Measurements from ENCODE around the gene SRRM3.

The SRRM3 gene

GRCh38 chr7:76233538-76234281 is 32.0 kb downstream of the SRRM3 start:
- Histone ChIP-seq H3K27ac (replicated peaks; ENCODE audit: low read length) (no peak overlapping the region), H2BK12ac (ENCODE audit: low read length) (peak overlapping the region; percentile 51)
- DNase-seq (ENCODE audit: low spot score): no peak

GRCh38 chr7:76234282-76234584 is 32.5 kb downstream of the SRRM3 start:
- Histone ChIP-seq H2BK5ac (ENCODE audit: low read length) (no peak overlapping the region), H3K27ac (replicated peaks; ENCODE audit: low read length) (no peak overlapping the region), H3K23ac (ENCODE audit: low read depth, low read length, poor library complexity) (no peak overlapping the region), H3K4me3 (ENCODE audit: low read length in 2 of 2) (no peak overlapping the region), H3K4ac (ENCODE audit: low read length) (peak overlapping the region; percentile 1), H3K18ac (ENCODE audit: low read length) (peak overlapping the region; percentile 96), H3K4me2 (ENCODE audit: insufficient read depth, low read length, poor library complexity, severe bottlenecking) (no peak overlapping the region), H3K14ac (ENCODE audit: low read length) (no peak overlapping the region), H3K36me3 (replicated peaks in 1 of 2; ENCODE audit: control insufficient read depth in 2 of 2, insufficient read depth in 2 of 2, low read length in 2 of 2) (no peaks in the 10 kb centered on the region), H4K8ac (ENCODE audit: low read depth, low read length) (no peak overlapping the region), H2AFZ (ENCODE audit: low read length) (peak overlapping the region; percentile 2), H2BK15ac (ENCODE audit: low read length) (peak overlapping the region; percentile 96), H4K91ac (ENCODE audit: low read depth, low read length, poor library complexity) (no peak overlapping the region), H2BK120ac (ENCODE audit: low read depth, low read length) (no peak overlapping the region), H3K79me1 (ENCODE audit: low read depth, low read length) (no peaks in the 10 kb centered on the region), H3K9me3 (replicated peaks in 1 of 2; ENCODE audit: control insufficient read depth in 2 of 2, insufficient read depth in 1 of 2, low read depth in 1 of 2, low read length in 2 of 2) (no peaks in the 10 kb centered on the region), H3K9ac (ENCODE audit: low read depth, low read length, poor library complexity) (no peak overlapping the region), H2AK5ac (ENCODE audit: low read depth, low read length) (peak overlapping the region; percentile 97), H3K27me3 (ENCODE audit: control insufficient read depth in 3 of 3, insufficient read depth in 3 of 3, low read depth in 1 of 3, low read length in 3 of 3) (peaks cover 0 to 6% (median 0%) of the 10 kb centered on the region in 3 experiments), H3K4me1 (ENCODE audit: control insufficient read depth in 2 of 2, insufficient read depth in 1 of 2, low read depth in 1 of 2, low read length in 2 of 2) (peaks cover 22 to 28% of the 10 kb centered on the region in 2 donors), H2BK12ac (ENCODE audit: low read length) (no peak overlapping the region)
- WGBS, 2 donors (ENCODE audit: extremely low coverage in 2 of 2, insufficient read length in 2 of 2, insufficient replicate concordance in 1 of 2): no CpG with 5 or more reads among the region's 4 CpGs
- no peak for DNase-seq (ENCODE audit: low spot score)

More at GRCh38 chr7:76233538-76234281, 32.0 kb downstream of the SRRM3 start:
- no peak overlapping the region for H4K8ac ChIP-seq (ENCODE audit: low read depth, low read length)
- H2AK5ac ChIP-seq (ENCODE audit: low read depth, low read length): peak overlapping the region; percentile 97
- H3K79me1 ChIP-seq (ENCODE audit: low read depth, low read length): no peaks in the 10 kb centered on the region
- no CpG with 5 or more reads among the region's 5 CpGs for WGBS, 2 donors (ENCODE audit: extremely low coverage in 2 of 2, insufficient read length in 2 of 2, insufficient replicate concordance in 1 of 2)
- H3K23ac ChIP-seq (ENCODE audit: low read depth, low read length, poor library complexity): no peak overlapping the region
- H3K9me3 ChIP-seq (replicated peaks in 1 of 2; ENCODE audit: control insufficient read depth in 2 of 2, insufficient read depth in 1 of 2, low read depth in 1 of 2, low read length in 2 of 2): no peaks in the 10 kb centered on the region
- no peak overlapping the region for H3K9ac ChIP-seq (ENCODE audit: low read depth, low read length, poor library complexity)
- H3K36me3 ChIP-seq (replicated peaks in 1 of 2; ENCODE audit: control insufficient read depth in 2 of 2, insufficient read depth in 2 of 2, low read length in 2 of 2): no peaks in the 10 kb centered on the region
- H2BK5ac ChIP-seq (ENCODE audit: low read length): no peak overlapping the region
- H3K4me3 ChIP-seq (ENCODE audit: low read length in 2 of 2): no peak overlapping the region
- no peak overlapping the region for H2BK15ac ChIP-seq (ENCODE audit: low read length)
- H3K4ac ChIP-seq (ENCODE audit: low read length): no peak overlapping the region
- peaks cover 22 to 28% of the 10 kb centered on the region in 2 donors for H3K4me1 ChIP-seq (ENCODE audit: control insufficient read depth in 2 of 2, insufficient read depth in 1 of 2, low read depth in 1 of 2, low read length in 2 of 2)
- H3K4me2 ChIP-seq (ENCODE audit: insufficient read depth, low read length, poor library complexity, severe bottlenecking): no peak overlapping the region
- H4K91ac ChIP-seq (ENCODE audit: low read depth, low read length, poor library complexity): no peak overlapping the region
- no peak overlapping the region for H2BK120ac ChIP-seq (ENCODE audit: low read depth, low read length)
- H3K14ac ChIP-seq (ENCODE audit: low read length): no peak overlapping the region
- H3K27me3 ChIP-seq (ENCODE audit: control insufficient read depth in 3 of 3, insufficient read depth in 3 of 3, low read depth in 1 of 3, low read length in 3 of 3): peaks cover 0 to 6% (median 0%) of the 10 kb centered on the region in 3 experiments
- peak overlapping the region; percentile 2 for H2AFZ ChIP-seq (ENCODE audit: low read length)
- peak overlapping the region; percentile 73 for H3K18ac ChIP-seq (ENCODE audit: low read length)

- peak overlapping the region; percentile 75 for H3K23ac ChIP-seq (ENCODE audit: low read depth, low read length, poor library complexity)
- H3K4me1 ChIP-seq (ENCODE audit: control insufficient read depth in 2 of 2, insufficient read depth in 1 of 2, low read depth in 1 of 2, low read length in 2 of 2): peaks cover 22 to 28% of the 10 kb centered on the region in 2 donors
- H3K27me3 ChIP-seq (ENCODE audit: control insufficient read depth in 3 of 3, insufficient read depth in 3 of 3, low read depth in 1 of 3, low read length in 3 of 3): peaks cover 0 to 6% (median 0%) of the 10 kb centered on the region in 3 experiments
- H3K9me3 ChIP-seq (replicated peaks in 1 of 2; ENCODE audit: control insufficient read depth in 2 of 2, insufficient read depth in 1 of 2, low read depth in 1 of 2, low read length in 2 of 2): no peaks in the 10 kb centered on the region
- H3K18ac ChIP-seq (ENCODE audit: low read length): peak overlapping the region; percentile 96
- H2BK5ac ChIP-seq (ENCODE audit: low read length): peak overlapping the region; percentile 63
- WGBS, 2 donors (ENCODE audit: extremely low coverage in 2 of 2, insufficient read length in 2 of 2, insufficient replicate concordance in 1 of 2): no CpG with 5 or more reads among the region's 48 CpGs
- peak; percentile 85 for DNase-seq (ENCODE audit: low spot score)
- no peak overlapping the region for H3K4ac ChIP-seq (ENCODE audit: low read length)
- H3K9ac ChIP-seq (ENCODE audit: low read depth, low read length, poor library complexity): peak overlapping the region; percentile 38
- H3K4me2 ChIP-seq (ENCODE audit: insufficient read depth, low read length, poor library complexity, severe bottlenecking): peak overlapping the region; percentile 60
- no peaks in the 10 kb centered on the region for H3K36me3 ChIP-seq (replicated peaks in 1 of 2; ENCODE audit: control insufficient read depth in 2 of 2, insufficient read depth in 2 of 2, low read length in 2 of 2)
- peak overlapping the region; percentile 97 for H2AK5ac ChIP-seq (ENCODE audit: low read depth, low read length)
- H3K27ac ChIP-seq (replicated peaks; ENCODE audit: low read length): peak overlapping the region; percentile 19
- no peak overlapping the region for H3K14ac ChIP-seq (ENCODE audit: low read length)
- H4K91ac ChIP-seq (ENCODE audit: low read depth, low read length, poor library complexity): peak overlapping the region; percentile 75
- H4K8ac ChIP-seq (ENCODE audit: low read depth, low read length): no peak overlapping the region
- peak overlapping the region; percentile 54 for H2AFZ ChIP-seq (ENCODE audit: low read length)
- peak overlapping the region in 1 of 2 donors; percentile 74 for H3K4me3 ChIP-seq (ENCODE audit: low read length in 2 of 2)
- H2BK12ac ChIP-seq (ENCODE audit: low read length): no peak overlapping the region
- peak overlapping the region; percentile 42 for H2BK120ac ChIP-seq (ENCODE audit: low read depth, low read length)
- H3K79me1 ChIP-seq (ENCODE audit: low read depth, low read length): no peaks in the 10 kb centered on the region
- H2BK15ac ChIP-seq (ENCODE audit: low read length): peak overlapping the region; percentile 96
Observed at GRCh38 chr7:76234931-76235441, 33.3 kb downstream of the SRRM3 start.

DNA sequence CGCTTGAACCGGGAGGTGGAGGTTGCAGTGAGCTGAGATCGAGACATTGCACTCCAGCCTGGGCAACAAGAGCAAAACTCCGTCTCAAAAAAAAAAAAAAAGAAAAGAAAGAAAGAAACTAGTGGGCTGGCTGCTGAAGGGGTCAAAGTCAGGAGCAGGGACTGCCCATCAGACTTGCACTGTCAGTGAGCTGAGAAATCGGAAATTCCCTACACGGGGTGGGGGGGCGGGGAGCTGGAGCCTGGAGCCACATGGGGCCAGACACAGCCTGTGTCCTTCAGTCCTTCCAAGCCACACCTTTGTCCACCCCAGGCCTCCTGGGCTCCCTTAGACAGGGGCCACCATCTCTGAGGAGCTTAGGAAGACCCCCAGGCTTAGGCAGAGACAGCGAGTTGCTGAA is 34.5 kb downstream of the SRRM3 start:
- Histone ChIP-seq H4K8ac (ENCODE audit: low read depth, low read length) (no peak overlapping the region), H3K14ac (ENCODE audit: low read length) (no peak overlapping the region), H3K27ac (replicated peaks; ENCODE audit: low read length) (no peak overlapping the region), H2BK12ac (ENCODE audit: low read length) (peak overlapping the region; percentile 34), H3K18ac (ENCODE audit: low read length) (peak overlapping the region; percentile 70), H3K23ac (ENCODE audit: low read depth, low read length, poor library complexity) (peak overlapping the region; percentile 37), H4K91ac (ENCODE audit: low read depth, low read length, poor library complexity) (no peak overlapping the region), H3K9me3 (replicated peaks in 1 of 2; ENCODE audit: control insufficient read depth in 2 of 2, insufficient read depth in 1 of 2, low read depth in 1 of 2, low read length in 2 of 2) (no peaks in the 10 kb centered on the region), H3K9ac (ENCODE audit: low read depth, low read length, poor library complexity) (no peak overlapping the region), H3K79me1 (ENCODE audit: low read depth, low read length) (no peaks in the 10 kb centered on the region), H2AFZ (ENCODE audit: low read length) (no peak overlapping the region), H3K4me3 (ENCODE audit: low read length in 2 of 2) (no peak overlapping the region), H2BK120ac (ENCODE audit: low read depth, low read length) (peak overlapping the region; percentile 66), H2BK5ac (ENCODE audit: low read length) (peak overlapping the region; percentile 72), H3K36me3 (replicated peaks in 1 of 2; ENCODE audit: control insufficient read depth in 2 of 2, insufficient read depth in 2 of 2, low read length in 2 of 2) (no peaks in the 10 kb centered on the region), H3K27me3 (ENCODE audit: control insufficient read depth in 3 of 3, insufficient read depth in 3 of 3, low read depth in 1 of 3, low read length in 3 of 3) (peaks cover 0 to 3% (median 0%) of the 10 kb centered on the region in 3 experiments), H2BK15ac (ENCODE audit: low read length) (peak overlapping the region; percentile 51), H3K4me1 (ENCODE audit: control insufficient read depth in 2 of 2, insufficient read depth in 1 of 2, low read depth in 1 of 2, low read length in 2 of 2) (peaks cover 22 to 26% of the 10 kb centered on the region in 2 donors), H2AK5ac (ENCODE audit: low read depth, low read length) (no peak overlapping the region), H3K4me2 (ENCODE audit: insufficient read depth, low read length, poor library complexity, severe bottlenecking) (no peak overlapping the region), H3K4ac (ENCODE audit: low read length) (no peak overlapping the region)
- DNase-seq (ENCODE audit: low spot score): no peak
- no CpG with 5 or more reads among the region's 8 CpGs for WGBS, 2 donors (ENCODE audit: extremely low coverage in 2 of 2, insufficient read length in 2 of 2, insufficient replicate concordance in 1 of 2)
